Measurements from ENCODE around the gene MND1.

MND1 gene

GRCh38 chr4:153344131-153345011, at the start of gene MND1:
MND1 (plus strand) TSS chr4:153344688; CDS start chr4:153344738, 50 bp downstream.
- DNase-seq (ENCODE audit: low read depth) = peak; percentile 42

GRCh38 chr4:153295131-153295755, 49.2 kb upstream of the MND1 start:
- DNase-seq (ENCODE audit: low read depth) = no peak

DNA sequence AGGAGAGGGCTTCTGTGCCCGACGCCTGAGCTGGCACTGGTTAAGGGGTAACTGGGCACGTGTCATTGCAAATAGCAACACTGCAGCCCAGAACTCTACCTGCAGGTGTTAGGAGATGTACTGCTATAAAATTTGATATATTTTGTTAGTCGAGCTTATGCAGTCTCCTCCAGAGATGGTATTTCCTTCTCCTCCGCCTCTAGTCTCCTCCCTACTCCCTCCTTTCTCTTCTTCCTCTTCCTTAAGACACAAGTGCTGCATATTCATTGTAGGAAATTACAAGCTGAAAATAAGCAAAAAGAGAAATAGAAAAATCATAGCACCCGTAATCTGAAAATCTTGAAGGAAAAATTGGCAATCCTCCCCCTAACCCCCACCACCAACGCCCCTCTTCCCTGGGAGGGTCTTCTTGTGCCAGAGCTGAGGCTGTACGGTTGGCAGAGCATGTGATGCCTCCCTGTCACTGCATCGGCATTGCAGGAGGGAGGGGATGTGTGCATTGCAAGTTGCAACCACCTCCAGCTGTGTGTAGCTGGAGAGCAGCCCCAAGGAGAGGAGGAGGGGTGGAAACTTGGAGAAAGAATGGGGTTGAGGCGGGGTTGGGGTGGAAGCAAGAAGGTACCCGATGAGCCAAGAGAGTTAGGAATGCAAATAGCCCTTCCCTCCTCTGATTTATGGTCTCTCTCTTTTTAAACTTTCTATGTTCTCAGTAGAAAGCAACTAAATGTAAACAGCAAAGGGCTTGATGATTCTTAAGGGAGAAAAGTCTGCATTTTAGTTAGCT, 48.3 kb upstream of the MND1 start:
- peak; percentile 66 for DNase-seq (ENCODE audit: low read depth)

GRCh38 chr4:153297116-153297515, 47.4 kb upstream of the MND1 start:
- no peak for DNase-seq (ENCODE audit: low read depth)

- DNase-seq (ENCODE audit: low read depth) = no peak
Measured at GRCh38 chr4:153310793-153311192, 33.7 kb upstream of the MND1 start.

- no peak for DNase-seq (ENCODE audit: low read depth)
Measured at GRCh38 chr4:153314915-153315314, 29.6 kb upstream of the MND1 start.

GRCh38 chr4:153318696-153319320, 25.7 kb upstream of the MND1 start:
- DNase-seq (ENCODE audit: low read depth) = no peak

DNA sequence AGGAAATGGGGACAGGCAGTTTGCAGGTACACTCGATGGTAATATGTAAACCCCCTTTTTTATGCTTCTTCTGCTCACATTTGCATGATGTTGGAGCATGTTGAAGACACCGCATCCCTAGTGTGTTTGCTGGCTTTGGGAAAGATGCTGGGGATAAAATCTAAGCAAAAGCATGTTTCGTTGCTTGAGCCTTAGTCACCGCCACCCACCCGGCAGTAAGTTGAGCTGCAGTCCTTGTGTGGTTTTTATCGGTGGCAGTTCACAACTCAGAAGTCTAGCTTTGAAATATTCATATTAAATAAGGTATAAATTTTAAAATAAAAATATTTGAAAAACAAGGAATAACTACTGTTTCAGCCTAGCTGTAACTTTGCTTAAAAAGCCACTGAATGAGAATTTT, 21.7 kb upstream of the MND1 start:
- DNase-seq (ENCODE audit: low read depth) = no peak

GRCh38 chr4:153324046-153324445, 20.4 kb upstream of the MND1 start:
- DNase-seq (ENCODE audit: low read depth) = no peak

GRCh38 chr4:153325558-153325957, 18.9 kb upstream of the MND1 start:
- DNase-seq (ENCODE audit: low read depth) = no peak

GRCh38 chr4:153326513-153326912, 18.0 kb upstream of the MND1 start:
- no peak for DNase-seq (ENCODE audit: low read depth)

DNA sequence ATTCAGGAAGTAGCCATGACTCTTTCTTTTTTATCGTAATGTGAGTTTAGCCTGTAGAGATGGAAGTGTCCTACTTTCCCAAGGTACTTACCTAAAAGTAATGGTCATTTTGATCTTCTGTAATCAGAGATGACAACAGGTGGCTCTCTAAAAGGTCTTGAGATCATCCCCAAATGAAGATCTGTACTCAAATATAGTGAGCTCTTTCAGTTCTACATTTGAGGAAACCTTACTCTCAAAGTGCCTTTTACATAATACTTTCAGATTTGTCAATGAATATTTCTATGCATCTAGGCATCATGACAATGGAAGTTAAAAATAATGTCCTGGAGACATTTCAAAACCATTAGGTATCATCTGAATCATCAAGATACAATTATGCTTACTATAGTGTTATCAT, 17.2 kb upstream of the MND1 start:
- no peak for DNase-seq (ENCODE audit: low read depth)

DNA sequence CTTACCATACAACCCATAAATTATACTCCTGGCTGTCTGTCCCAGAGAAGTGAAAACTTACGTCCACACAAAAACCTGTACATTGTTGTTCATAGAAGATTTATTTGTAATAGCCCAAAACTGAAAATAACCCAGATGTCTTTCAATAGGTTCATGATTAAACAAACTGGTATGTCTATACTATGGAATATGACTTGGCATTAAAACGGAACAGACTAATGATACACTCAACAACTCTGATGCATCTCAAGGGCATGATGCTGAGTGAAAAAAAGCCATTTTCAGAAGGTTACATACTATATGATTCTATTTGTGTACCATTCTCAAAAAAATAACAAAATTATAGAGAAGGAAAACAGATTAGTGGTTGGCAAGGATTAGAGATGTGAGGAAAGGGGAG, 11.6 kb upstream of the MND1 start:
- DNase-seq (ENCODE audit: low read depth) = no peak

DNA sequence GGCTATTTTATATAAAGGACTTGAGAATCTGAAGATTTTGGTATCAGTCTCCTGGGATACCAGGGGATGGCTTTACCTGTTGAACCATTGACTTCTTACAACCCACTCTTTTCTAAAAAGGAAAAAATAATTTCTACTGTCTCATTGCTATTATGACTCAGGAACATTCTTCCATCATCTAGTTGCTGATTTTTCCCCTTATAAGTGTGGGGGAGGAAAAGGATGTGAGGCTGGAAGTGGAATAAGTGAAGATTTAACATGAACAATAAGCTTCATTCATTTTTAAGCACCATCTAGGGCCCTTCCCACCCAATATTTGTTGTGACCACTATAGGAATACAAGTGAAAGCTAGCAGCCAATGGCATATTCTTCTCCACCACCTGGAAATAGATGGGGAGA, 10.6 kb upstream of the MND1 start:
- DNase-seq (ENCODE audit: low read depth) = no peak

GRCh38 chr4:153335665-153336064, 8.8 kb upstream of the MND1 start:
- no peak for DNase-seq (ENCODE audit: low read depth)

DNA sequence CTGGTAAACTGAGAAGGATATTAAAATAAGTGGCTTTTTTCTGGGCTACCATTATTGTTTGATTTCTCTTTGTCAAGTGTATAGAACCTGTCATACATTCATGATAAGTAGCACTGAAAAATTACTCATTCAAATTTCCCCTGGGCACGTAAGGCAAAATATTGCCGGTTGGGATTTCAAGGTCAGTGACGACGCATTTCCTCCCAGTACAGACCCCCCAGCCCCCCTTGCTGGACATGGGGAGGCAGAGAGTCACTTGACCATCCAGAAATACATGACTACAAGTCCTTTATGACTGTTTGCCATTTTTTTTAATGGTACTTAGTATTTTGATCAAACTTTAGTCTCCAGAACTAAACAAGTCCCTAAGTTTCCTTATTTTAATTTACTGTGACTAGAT, 6.8 kb upstream of the MND1 start:
- DNase-seq (ENCODE audit: low read depth) = no peak

DNA sequence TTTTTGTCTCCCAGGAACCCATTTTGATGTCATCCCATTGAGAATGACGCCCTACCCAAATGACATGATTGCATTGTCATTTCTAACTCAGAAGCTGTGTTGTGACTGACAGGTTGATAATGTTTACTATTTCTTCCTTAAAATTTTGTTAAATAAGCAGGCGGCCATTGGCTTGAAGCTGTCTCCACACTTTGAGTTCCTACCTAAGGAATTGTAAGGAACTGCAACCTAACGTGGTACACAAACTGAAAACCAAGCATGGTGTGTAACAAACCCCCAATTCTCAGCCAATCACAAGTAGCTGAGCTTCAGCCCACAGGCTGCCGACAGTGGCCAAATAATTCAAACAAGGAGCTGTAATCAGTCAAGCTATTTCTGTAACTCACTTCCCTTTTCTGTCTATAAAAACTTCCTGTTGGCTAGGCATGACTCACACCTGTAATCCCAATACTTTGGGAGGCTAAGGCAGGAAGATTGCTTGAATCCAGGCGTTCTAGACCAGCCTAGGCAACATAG, 2.9 kb upstream of the MND1 start:
- DNase-seq (ENCODE audit: low read depth) = no peak

DNA sequence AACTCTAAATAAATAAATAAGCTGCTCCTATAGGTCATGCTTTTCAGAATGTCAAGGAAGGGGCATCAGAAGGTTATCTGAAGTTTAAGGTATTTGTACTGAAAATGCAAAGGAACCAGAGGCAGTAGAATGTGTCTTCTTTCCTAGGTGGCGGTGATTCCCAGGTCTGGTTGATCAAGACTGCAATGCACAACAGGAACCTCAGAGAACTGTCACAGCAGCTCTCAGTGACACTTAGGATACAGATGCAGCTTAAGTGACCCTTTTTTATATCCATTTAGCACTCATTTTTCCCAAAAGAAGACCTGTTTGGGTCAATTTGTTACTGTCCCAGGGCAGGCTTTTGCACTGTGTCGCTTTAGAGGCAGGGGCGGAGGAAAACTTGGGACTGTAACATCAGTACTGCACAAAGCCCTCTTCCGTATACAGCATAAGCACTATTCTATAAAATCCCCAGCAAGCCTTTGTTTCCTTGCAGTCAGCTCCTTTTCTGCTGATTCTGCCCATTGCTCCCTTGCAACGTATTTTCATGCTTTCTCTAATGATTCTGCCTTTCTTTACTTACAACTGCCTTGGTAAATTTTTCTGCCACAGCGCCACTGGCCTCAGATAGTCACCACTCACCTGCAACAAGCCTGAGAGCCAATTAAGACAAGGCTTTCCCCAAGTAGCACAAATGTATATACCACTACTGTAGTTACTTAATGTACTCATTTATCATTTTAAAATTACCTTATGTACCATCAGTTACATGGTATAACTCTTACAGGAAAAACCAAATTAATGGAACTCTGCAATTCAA, 1.5 kb upstream of the MND1 start:
- no peak for DNase-seq (ENCODE audit: low read depth)

- DNase-seq (ENCODE audit: low read depth) = peak; percentile 32
Measured at GRCh38 chr4:153345012-153345981, 809 bp downstream of the MND1 start.

DNA sequence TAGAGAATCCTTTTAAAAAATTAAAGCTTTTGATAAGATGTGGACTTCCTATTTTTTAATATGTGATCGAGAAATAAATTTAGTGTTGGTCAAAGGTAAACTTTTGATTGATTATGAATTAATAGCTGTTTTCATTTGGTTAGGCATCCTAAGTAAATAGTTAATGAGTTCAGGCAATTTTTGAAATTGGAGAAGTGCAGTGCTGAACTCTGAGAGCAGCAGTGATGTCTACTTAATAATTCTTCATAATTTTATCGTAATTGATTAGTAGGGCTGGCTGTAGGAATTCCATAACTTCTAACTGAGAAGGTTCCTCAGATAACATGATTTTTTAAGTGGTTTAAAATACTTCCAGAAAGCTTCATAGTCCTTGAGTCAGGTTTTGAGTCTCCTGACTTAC, 1.5 kb downstream of the MND1 start:
- DNase-seq (ENCODE audit: low read depth) = no peak
